Tibial nerve (tissue), 4 donors: Measurements from ENCODE around the gene ADAM19. TPM values are rescaled to one million over a fixed set of nuclear protein-coding genes. Genes with fewer than 3 reads are reported as not detected.
A peak's percentile ranks its signal among the peaks of the same experiment; 100 is the strongest.

Experiments
- DNase-seq, 2 donors: peaks; one replicate each; pipeline ENCODE4 v3.0.0-alpha.2; 2019; ENCODE audit warnings: low spot score in 2 of 2
- H3K27ac ChIP-seq, 4 donors: fragments of 200-600 bp; sonication (generic) in 3 of 4; one replicate each; pipeline ENCODE4 v1.5.1; 2017 to 2019; ENCODE audit warnings: mild to moderate bottlenecking in 1 of 4
- H3K27me3 ChIP-seq, 2 donors: fragments of 200-600 bp; sonication (generic) in 1 of 2; one replicate each; pipeline versions ENCODE4 v1.5.1 to v1.6.0; 2017 to 2019
- H3K36me3 ChIP-seq, 3 donors: fragments of 200-600 bp; sonication (generic); one replicate each; pipeline ENCODE4 v1.5.1; 2018 to 2019
- H3K4me1 ChIP-seq, 4 donors: fragments of 200-600 bp; sonication (generic) in 3 of 4; one replicate each; pipeline ENCODE4 v1.5.1; 2017 to 2019
- H3K4me3 ChIP-seq, 4 donors: fragments of 200-600 bp; sonication (generic) in 3 of 4; one replicate each; pipeline ENCODE4 v1.5.1; 2017 to 2019; ENCODE audit warnings: mild to moderate bottlenecking in 1 of 4, moderate library complexity in 1 of 4
- H3K9me3 ChIP-seq, 4 donors: fragments of 200-600 bp; sonication (generic) in 3 of 4; one replicate each; pipeline ENCODE4 v1.5.1; 2017 to 2019
- EP300 ChIP-seq, 2 donors: sonication (generic); formaldehyde crosslinking; IDR thresholded peaks; one replicate each; pipeline ENCODE4 v1.6.1; 2017; ENCODE audit warnings: antibody characterized with exemption in 2 of 2, mild to moderate bottlenecking in 1 of 2
- POLR2A ChIP-seq, 2 donors: fragments of 450-650 bp; IDR thresholded peaks; one replicate each; pipeline ENCODE4 v1.6.1; 2017; ENCODE audit warnings: antibody characterized with exemption in 2 of 2, mild to moderate bottlenecking in 2 of 2, moderate library complexity in 2 of 2
- WGBS, 2 donors: methylation state at CpG; one replicate each; pipeline ENCODE4 v1.1.5; 2018; 5-methylcytosine and 5-hydroxymethylcytosine counted together
- total RNA-seq, 4 donors: library from RNA; depleted of rRNA; stranded (reverse); fragments of >200 nt; gene quantifications; one replicate each; pipeline ENCODE4 v1.1.0, GENCODE V29; 2016
- TF ChIP-seq, protein P1 (sequence below), 5 experiments: fragments of 200-600 bp in 3 of 5; fragments of 450-650 bp in 2 of 5; sonication (generic) in 3 of 5; IDR thresholded peaks; one replicate each; pipeline ENCODE4 v1.5.1; 2016 to 2019; ENCODE audit warnings: antibody characterized with exemption in 5 of 5, mild to moderate bottlenecking in 3 of 5, moderate library complexity in 2 of 5

The ADAM19 gene
- total RNA-seq, 4 donors from 2014 or later, result 7.2 to 13.2 (median 9.5) TPM

DNA sequence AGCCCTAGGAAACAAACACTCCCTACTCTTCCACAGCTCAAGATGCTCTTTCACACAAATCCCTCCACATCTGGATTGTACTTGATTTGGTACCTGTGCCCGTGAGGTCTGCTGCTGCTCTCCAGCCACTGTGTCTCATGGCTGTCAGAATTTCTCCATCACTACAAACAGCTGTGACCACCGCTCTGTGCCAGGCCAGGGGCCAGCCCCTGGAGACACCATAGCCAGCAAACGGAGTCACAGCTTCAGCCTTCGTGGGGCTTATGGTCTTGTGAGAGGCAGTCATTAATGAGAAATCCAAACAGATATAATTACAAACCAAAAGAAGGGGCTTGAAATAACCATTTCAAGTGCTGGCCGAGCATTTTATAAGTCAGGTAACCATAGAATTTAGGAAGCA lies 43.6 kb downstream of the ADAM19 start:
- peaks cover 0 to 52% (median 3%) of the 10 kb centered on the region in 4 donors for H3K4me1 ChIP-seq
- WGBS, 2 donors, result 89 to 92% methylated on average over 5 of the region's 5 CpGs
- TF ChIP-seq EP300 (IDR thresholded peaks at IDR 0.05) (no peak), POLR2A (IDR thresholded peaks at IDR 0.05) (no peak)
- TF ChIP-seq, protein P1, sequence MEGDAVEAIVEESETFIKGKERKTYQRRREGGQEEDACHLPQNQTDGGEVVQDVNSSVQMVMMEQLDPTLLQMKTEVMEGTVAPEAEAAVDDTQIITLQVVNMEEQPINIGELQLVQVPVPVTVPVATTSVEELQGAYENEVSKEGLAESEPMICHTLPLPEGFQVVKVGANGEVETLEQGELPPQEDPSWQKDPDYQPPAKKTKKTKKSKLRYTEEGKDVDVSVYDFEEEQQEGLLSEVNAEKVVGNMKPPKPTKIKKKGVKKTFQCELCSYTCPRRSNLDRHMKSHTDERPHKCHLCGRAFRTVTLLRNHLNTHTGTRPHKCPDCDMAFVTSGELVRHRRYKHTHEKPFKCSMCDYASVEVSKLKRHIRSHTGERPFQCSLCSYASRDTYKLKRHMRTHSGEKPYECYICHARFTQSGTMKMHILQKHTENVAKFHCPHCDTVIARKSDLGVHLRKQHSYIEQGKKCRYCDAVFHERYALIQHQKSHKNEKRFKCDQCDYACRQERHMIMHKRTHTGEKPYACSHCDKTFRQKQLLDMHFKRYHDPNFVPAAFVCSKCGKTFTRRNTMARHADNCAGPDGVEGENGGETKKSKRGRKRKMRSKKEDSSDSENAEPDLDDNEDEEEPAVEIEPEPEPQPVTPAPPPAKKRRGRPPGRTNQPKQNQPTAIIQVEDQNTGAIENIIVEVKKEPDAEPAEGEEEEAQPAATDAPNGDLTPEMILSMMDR (IDR thresholded peaks at IDR 0.05), result no peak
- no peaks in the 10 kb centered on the region for H3K27me3 ChIP-seq
- DNase-seq, result no peak
- H3K36me3 ChIP-seq, result peaks cover 0 to 13% (median 4%) of the 10 kb centered on the region in 3 donors
- H3K27ac ChIP-seq, result peak overlapping the region in 1 of 4 donors; percentile 78
- no peaks in the 10 kb centered on the region for H3K9me3 ChIP-seq
- no peak overlapping the region for H3K4me3 ChIP-seq

DNA sequence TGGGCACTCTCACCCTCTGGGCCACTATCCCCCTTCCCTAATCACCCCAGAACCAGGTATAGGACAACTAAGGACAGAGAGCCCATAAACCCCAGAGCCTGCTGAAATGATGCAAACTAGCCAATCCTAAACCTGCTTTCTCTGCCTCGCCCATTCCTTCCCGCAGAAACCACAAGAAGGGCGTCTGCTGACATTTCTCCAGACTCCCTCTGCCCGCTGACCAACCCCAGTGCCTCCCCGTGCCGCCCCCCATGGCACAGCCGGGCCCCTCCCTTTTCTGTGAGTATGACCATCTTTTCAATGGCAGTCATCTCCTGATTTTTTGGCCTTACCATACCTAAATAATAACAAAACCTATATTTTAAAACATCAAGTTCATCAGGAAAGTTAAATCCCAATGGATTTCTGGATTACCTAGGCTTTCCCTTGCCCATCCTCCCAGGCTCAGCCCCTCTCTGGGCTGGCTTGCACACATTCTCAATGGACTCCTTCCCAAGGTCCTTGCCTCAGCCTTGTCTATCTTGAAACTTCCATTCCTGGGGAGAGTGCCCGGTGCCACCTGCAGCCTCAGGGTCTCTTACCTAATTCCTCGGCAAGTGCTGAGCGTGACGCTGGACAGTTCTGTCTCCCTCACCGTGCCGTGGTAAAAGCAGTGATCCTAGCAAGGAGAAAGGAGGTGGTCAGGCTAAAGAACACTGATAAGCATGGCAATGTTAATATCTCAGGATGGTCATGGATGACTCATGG lies 45.2 kb downstream of the ADAM19 start:
- Histone ChIP-seq H3K9me3 (no peaks in the 10 kb centered on the region), H3K27me3 (no peaks in the 10 kb centered on the region), H3K4me3 (no peak overlapping the region), H3K4me1 (peaks cover 0 to 42% (median 2%) of the 10 kb centered on the region in 4 donors), H3K27ac (no peak overlapping the region), H3K36me3 (no peaks in the 10 kb centered on the region)
- TF ChIP-seq EP300 (IDR thresholded peaks at IDR 0.05) (no peak), POLR2A (IDR thresholded peaks at IDR 0.05) (no peak)
- TF ChIP-seq, protein P1 (IDR thresholded peaks at IDR 0.05), result no peak
- DNase-seq, result no peak
- 82 to 90% methylated on average over 13 of the region's 13 CpGs for WGBS, 2 donors

DNA sequence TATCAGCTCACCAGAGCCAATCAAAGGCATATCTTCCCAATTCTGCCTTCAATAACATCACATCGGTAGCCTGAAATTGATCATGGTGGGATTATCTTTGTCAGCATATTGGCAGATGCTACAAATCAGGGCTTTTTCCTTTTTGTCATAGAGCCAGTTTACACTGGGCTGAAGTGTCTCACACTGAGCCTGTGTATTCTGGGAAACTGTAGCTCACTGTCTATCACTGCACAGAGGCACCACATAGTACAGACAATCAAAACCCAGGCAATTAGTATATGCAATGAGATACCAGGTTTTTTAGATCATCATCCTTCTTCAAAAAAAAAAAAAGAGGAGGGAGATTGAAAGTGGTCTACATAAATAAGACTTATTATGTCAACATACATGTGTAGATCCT lies 46.6 kb downstream of the ADAM19 start:
- Histone ChIP-seq H3K27me3 (no peaks in the 10 kb centered on the region), H3K4me3 (no peak overlapping the region), H3K36me3 (no peaks in the 10 kb centered on the region), H3K4me1 (peaks cover 0 to 38% (median 2%) of the 10 kb centered on the region in 4 donors), H3K9me3 (no peaks in the 10 kb centered on the region), H3K27ac (no peak overlapping the region)
- WGBS, 2 donors, result 75 to 93% methylated on average over 1 of the region's 1 CpG
- DNase-seq, result no peak
- TF ChIP-seq POLR2A (IDR thresholded peaks at IDR 0.05) (no peak), EP300 (IDR thresholded peaks at IDR 0.05) (no peak)
- TF ChIP-seq, protein P1 (IDR thresholded peaks at IDR 0.05), result no peak

DNA sequence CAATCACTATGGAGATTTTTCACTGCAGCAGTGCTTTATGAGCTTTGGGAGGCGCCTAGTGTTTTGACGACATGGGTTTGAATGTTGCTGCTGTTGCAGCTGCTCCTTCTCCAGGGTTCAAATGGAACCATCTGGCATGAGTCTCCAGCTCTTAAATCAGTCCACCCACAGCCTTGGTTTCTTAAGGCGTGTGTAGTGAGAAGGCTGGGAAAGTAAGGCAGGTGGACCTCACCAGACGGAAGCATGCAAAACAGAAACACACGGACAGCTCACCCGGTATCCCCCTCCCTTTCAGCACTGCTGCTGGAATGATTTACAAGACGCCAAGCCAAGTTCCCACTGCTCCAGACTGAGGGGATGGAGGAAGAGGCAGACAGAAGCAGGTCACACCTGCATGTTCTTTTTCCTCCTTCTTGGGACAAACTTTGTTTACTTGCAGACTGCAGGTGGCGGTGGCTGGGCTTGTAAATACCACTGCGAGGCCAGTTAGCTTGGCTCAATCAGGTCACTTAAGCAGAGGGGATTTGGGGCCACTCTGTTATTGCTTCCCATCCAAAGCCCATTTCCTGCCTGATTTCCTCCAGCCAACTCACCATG lies 47.4 kb downstream of the ADAM19 start:
- no peak overlapping the region for H3K27ac ChIP-seq
- no peak for DNase-seq
- WGBS, 2 donors, result 46 to 57% methylated on average over 9 of the region's 9 CpGs
- H3K27me3 ChIP-seq, result no peaks in the 10 kb centered on the region
- no peak overlapping the region for H3K4me3 ChIP-seq
- TF ChIP-seq EP300 (IDR thresholded peaks at IDR 0.05), result no peak
- no peak for TF ChIP-seq POLR2A (IDR thresholded peaks at IDR 0.05)
- peaks cover 0 to 35% (median 4%) of the 10 kb centered on the region in 4 donors for H3K4me1 ChIP-seq
- no peaks in the 10 kb centered on the region for H3K9me3 ChIP-seq
- H3K36me3 ChIP-seq, result no peaks in the 10 kb centered on the region

DNA sequence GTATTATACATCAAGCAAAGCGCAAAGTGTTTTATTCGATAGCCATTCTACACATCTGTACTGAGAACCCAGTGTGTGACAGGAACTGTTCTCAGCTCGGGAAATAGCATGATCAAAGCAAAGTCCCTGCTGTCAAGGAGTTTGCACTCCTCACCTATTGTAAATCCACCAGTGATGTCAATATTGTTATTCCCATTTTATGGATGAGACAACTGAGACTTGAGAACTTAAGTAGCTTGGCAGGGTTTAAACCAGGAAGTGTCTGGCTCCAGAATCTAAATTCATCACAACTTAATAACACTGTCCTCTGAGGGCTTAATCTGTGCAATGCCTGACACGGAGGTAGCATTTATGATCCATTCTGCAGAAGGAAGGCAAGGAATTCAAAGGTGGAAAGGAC lies 50.7 kb downstream of the ADAM19 start:
- Histone ChIP-seq H3K4me1 (peaks cover 0 to 32% (median 7%) of the 10 kb centered on the region in 4 donors), H3K27ac (no peak overlapping the region)

DNA sequence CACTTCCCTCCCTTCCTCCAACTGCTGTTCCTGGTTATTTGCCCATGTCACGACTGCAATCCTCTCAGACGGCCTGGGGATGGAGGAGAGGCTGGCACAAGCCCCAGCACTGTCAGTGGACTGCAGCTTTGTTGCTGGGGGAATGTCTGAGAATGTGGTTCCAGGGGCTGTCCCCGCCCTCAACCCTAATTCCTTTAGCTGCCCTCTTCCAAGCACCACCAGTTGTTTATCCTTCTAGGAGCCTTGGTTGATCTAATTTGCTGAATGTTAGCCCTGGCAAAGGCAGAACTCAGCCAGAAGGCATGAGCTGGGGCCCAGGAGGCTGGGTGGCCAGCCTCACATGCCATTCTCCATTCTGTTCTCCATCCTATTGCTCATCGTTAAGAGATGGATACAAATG lies 51.6 kb downstream of the ADAM19 start:
- no peaks in the 10 kb centered on the region for H3K27me3 ChIP-seq
- DNase-seq, result no peak
- 37 to 40% methylated on average over 4 of the region's 4 CpGs for WGBS, 2 donors
- no peak overlapping the region for H3K4me3 ChIP-seq
- peaks cover 0 to 11% (median 0%) of the 10 kb centered on the region in 3 donors for H3K36me3 ChIP-seq
- H3K4me1 ChIP-seq, result peaks cover 0 to 32% (median 7%) of the 10 kb centered on the region in 4 donors
- no peaks in the 10 kb centered on the region for H3K9me3 ChIP-seq
- TF ChIP-seq EP300 (IDR thresholded peaks at IDR 0.05) (no peak), POLR2A (IDR thresholded peaks at IDR 0.05) (no peak)
- TF ChIP-seq, protein P1 (IDR thresholded peaks at IDR 0.05), result no peak
- peak overlapping the region in 2 of 4 donors; percentile 29 to 60 for H3K27ac ChIP-seq

More for the DNA sequence above, 50.7 kb downstream of the ADAM19 start:
- peak in 1 of 2 donors; percentile 2 for TF ChIP-seq POLR2A (IDR thresholded peaks at IDR 0.05)
- TF ChIP-seq EP300 (IDR thresholded peaks at IDR 0.05), result no peak
- DNase-seq, result no peak
- Histone ChIP-seq H3K4me3 (no peak overlapping the region), H3K27me3 (no peaks in the 10 kb centered on the region), H3K9me3 (no peaks in the 10 kb centered on the region), H3K36me3 (peaks cover 0 to 2% (median 0%) of the 10 kb centered on the region in 3 donors)
- 90 to 95% methylated on average over 4 of the region's 4 CpGs for WGBS, 2 donors
